Fibroblast of skin of back (primary cell): Measurements from ENCODE around the gene KPNB1.

Experiments used
- DNase-seq: peaks from one replicate; pipeline ENCODE4 v3.0.0-alpha.2; 2013

KPNB1 gene

GRCh38 chr17:47696717-47697642 is 47.3 kb downstream of the KPNB1 start:
- DNase-seq, result no peak

DNA sequence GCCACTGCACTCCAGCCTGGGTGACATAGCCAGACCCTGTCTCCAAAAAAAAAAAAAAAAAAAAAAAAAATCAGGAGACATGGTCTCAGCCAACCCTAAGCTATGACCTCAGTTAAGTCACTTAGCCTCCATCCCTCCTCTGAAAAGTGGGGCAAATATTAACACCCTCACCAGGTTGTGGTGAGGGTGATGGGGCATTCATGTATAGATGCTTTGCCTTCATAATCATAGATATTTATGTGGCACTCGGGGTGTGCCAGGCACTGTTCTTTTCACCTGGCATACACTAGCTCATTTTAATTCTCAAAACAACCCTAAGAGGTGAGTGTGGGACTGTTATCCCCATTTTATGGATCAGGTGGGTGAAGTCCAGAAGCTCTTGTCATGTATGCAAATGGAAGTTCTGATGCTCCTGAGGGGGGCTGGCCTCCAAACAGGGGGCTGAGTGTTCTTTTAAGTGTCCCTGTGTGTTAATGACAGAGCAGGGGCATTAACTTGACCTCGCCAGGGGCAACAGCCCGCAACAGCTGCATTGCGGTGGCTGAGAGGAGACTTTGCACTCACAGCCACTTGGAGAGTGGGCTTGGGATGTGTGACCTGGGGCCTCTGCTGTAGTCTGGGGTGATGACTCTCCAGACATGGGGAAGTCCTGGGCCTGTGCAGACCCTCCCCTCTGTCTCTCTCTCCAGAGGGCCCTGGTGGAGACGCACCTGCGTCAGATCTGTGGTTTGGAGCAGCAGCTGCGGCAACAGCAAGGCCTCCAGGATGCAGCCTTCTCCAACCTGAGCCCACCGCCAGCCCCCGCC is 48.4 kb downstream of the KPNB1 start:
- DNase-seq, result no peak

- DNase-seq, result peak; percentile 49
These were observed 49.2 kb downstream of the KPNB1 start for GRCh38 chr17:47698749-47699535.

GRCh38 chr17:47699536-47699840 is 49.8 kb downstream of the KPNB1 start:
- no peak for DNase-seq

DNA sequence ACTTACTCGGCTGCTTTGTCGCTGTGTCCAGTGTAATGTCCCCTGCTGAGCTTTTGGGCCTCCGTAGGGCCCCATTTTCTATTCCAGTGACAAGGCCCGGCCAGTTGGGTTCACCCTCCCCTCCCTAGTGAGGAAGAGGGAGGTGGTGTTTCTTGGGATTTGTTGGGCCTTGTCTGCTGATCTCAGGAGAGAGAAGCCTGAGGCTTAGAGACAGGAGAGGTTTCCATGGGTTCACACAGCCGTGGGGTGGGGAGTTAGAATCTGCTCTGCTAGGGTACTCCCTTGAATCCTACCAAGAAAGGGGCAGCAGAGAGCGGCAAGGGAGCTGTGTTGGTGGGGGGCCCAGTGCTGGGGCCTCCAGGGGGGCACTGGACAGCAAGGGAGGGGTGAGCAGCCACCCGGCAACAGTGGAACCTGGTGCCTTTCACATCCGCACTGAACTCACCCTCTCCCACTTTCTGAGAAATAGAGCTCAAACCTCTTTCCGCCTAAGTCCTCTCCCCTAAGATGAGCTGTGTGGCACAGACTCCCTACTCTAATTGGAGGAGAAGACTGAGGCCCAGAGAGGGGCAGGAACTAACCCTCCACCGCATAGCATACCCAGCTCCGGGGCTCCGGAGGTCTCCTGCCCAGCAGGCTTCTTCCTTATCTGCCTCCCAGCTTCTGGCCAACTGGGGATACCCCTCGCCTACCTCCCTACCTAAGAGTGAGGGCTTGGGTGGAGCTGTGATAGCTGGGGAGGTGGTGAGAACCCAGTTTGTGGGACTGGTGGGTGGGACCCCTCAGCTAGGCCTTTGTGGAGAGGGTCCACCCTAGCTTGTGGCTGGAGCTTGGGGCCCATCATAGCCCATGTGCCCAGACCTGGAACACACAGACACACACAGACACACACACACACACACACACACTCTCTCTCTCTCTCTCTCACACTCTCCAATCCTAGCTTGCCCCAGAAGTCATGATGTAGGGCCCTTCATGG is 51.0 kb downstream of the KPNB1 start:
- no peak for DNase-seq

DNA sequence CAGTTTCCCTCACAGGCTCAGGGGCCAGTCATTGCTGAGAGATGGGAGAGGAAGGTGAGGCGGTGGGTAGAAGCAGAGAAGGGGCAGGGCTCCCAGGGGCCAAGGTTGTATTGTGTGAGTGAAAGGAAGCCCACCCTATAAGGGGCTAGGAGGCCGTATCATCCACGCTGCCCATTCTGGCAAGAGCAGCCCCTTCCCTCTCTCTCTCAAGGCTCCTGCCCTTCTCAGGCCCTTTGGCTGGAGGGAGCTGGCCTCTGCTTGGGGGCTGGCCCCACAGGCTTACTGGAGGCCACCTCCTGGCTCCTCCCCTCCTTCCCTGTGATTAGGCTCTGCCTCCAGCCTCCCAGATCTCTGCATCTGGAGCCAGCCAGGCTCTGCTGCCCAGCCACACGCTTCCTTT is 51.9 kb downstream of the KPNB1 start:
- DNase-seq, result no peak

- no peak for DNase-seq
These were observed 52.8 kb downstream of the KPNB1 start for GRCh38 chr17:47702391-47702995.

- no peak for DNase-seq
These were observed 53.5 kb downstream of the KPNB1 start for GRCh38 chr17:47703191-47703591.

DNA sequence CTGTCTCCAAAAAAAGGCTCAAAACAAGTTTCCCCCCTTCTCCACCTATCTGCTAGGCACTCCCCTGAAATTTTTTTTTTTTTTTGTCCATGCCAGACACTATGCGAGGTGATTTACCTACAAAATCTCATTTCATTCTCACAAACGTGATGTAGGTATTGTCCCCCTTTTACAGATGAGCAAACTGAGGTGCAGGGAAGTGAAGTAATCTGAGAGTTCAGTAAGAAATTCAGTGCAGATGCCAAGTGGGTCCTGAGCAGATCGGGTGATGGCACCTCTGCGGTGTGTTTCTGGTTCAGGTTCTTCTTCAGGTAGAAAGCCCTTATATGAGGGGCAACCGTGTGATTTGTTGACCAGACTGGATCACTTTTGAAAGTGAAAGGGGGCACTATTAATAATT is 54.0 kb downstream of the KPNB1 start:
- no peak for DNase-seq

- no peak for DNase-seq
These were observed 54.4 kb downstream of the KPNB1 start for GRCh38 chr17:47704116-47704515.

DNA sequence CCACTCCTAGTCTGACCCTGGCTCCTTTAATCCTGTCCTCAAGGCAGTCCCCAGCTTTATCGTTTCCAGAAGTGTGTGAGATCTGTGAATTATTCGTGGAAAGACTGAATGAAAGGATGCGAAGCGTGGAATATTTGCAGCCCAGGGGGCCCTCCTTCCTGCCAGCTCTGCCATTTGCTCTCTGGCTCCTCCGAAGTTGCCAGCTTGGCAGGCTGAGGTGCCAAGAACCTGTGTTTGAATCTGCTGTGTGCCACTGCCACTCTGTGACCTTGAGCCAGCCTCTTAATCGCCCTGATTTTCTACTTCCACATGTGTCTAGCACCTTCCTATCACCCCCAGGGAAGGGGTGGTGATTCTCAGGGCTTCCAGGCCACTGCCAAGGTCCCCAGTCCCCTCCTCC is 55.0 kb downstream of the KPNB1 start:
- DNase-seq, result no peak

GRCh38 chr17:47705536-47706530 is 56.1 kb downstream of the KPNB1 start:
- no peak for DNase-seq

DNA sequence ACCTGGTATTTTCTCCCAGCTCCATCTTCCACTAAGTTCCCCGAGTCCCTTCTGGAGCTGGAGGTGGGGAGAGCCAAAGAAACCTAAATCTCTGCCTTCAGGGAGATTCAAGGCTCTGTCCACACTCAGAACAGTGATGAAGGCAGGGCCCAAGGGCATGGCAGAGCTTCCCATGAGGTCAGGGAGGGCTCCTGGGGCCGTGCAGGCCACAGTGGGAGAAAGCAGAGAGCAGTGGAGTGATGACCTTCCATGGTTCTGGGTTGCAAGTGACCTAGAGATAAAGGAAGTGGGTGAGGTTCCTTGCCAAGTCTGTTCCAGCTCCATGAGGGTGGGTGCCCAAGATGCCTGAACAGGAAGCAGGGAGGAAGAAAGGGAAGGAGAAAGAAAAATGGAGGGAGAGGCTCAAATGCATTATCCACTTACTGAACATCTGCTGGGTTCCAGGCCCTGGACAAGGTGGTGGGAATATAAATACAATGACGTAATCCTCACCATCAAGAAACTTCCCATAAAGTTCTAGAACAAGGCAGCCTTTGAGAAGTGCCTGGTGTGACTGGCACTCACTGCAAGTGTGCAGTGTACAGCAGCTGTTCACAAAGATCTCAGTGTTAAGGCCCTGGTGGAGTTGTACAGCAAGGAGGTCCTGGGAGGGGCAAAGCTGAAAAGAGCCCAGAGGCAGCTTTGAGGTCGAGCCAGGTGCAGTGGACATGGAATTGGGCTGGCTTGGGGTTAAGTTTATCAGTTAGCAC is 57.5 kb downstream of the KPNB1 start:
- no peak for DNase-seq

GRCh38 chr17:47707884-47708283 is 58.2 kb downstream of the KPNB1 start:
- DNase-seq, result no peak

DNA sequence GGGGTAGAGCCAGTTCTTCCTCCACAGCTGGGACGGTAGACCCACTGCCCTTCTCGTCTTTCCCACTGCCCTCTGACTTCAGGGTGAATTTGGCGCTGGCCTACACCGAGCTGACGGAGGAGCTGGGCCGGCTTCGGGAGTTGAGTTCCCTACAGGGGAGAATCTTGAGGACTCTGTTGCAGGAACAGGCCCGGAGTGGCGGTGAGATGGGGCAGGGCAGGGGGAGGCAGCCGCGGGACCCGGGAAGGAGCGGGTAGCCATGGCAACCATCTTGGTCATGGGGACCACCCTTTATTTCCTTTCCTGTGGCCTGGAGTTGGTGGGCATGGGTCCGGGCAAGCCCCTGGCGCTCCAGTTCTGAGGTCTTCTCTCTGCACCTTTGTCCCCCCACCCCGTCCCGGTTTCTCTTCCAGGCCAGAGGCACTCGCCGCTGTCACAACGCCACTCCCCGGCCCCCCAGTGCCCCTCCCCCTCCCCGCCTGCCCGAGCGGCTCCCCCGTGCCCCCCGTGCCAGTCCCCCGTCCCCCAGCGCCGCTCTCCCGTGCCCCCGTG is 58.7 kb downstream of the KPNB1 start:
- no peak for DNase-seq

- no peak for DNase-seq
These were observed 59.3 kb downstream of the KPNB1 start for GRCh38 chr17:47708864-47709541.

DNA sequence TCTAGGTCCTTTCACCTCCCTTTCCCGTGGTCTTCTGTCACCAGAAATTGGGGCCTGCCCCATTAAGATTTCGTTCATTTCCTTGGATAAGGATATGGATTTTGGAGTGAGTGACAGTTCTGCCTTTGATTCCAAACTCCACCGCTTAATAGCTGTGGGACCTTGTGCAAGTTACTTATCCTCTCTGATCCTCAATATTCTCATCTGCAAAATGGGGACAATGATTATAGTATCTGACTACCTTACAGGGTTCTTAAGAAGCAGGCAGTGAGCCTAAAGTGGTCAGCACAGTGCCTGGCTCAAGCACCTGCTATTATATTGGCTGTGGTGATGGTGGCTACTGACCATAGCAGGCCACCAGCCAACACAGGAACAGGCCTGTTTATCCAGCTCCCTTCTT is 59.9 kb downstream of the KPNB1 start:
- no peak for DNase-seq

DNA sequence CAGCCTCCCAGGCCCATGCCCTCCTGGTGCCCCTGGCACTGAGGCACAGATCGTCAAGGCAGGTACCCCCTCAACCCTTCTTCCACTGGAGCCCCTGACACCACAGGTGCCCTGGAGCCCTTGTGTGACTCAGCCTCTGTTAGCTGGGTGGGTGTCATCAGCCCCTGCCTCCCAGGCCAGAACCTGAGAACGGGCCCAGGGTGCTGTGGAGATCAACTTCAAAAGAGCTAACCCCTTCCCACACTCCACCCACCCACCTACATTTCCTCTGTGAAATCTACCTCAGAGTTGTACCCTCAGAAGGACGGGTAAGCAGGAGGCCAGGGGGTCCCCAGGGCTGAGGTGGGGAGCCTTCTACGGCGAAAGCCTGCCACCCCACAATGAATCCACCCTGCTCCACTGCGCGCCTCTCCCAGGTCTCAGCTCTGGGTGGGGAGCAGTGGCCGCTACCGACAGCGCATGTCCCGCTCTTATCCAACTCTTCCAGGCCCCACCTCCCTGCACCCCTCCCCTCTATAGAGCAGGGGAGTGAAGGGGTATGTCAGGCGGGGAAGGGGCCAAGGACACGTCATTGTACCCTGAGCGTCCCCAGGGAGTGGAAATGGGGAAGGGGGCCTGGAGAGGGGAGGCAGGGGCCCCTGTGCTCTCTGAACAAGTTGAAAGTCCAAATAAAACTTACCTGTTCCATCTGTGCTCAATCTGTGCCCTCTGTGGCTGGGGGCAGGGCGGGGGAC is 61.8 kb downstream of the KPNB1 start:
- DNase-seq, result no peak
